H1 (cell line): ENCODE data around the gene BCO2. TPM values are rescaled to one million over a fixed set of nuclear protein-coding genes. Genes with fewer than 3 reads are reported as not detected.

Experiments
- CTCF ChIA-PET: fragments of 300-600 bp; sonication (Branson Sonifier 250); formaldehyde crosslinking; loops from one replicate; lab custom pipeline; 2021; ENCODE audit not compliant: partially characterized antibody; lab: Charles Lee
- POLR2A ChIA-PET: fragments of 300-600 bp; sonication (Branson Sonifier 250); formaldehyde crosslinking; loops from one replicate; lab custom pipeline; 2021; ENCODE audit warnings: inconsistent platforms; ENCODE audit not compliant: partially characterized antibody; lab: Charles Lee
- DNase-seq, 2 experiments: peaks; one replicate each; pipeline versions ENCODE4 v3.0.0 to v3.0.0-alpha.2; 2010 to 2022; ENCODE audit warnings: low spot score in 2 of 2, low read depth in 1 of 2, mixed read lengths in 1 of 2
- FAIRE-seq: peaks from 2 replicates; lab custom pipeline; 2011; peaks lifted over from hg19 to GRCh38; lab: Jason Lieb, UNC
- H2AFZ ChIP-seq: 2 replicates; pipeline ENCODE4 v1.8.1; 2012; ENCODE audit warnings: low read length, inconsistent platforms
- H2AK5ac ChIP-seq: 2 replicates; pipeline ENCODE4 v1.6.1; 2013; ENCODE audit warnings: low read depth, low read length
- H2BK120ac ChIP-seq: replicated peaks from 2 replicates; pipeline ENCODE3; 2013; ENCODE audit warnings: low read depth, low read length, inconsistent platforms
- H2BK12ac ChIP-seq: 2 replicates; pipeline ENCODE4 v1.6.1; 2013; ENCODE audit warnings: low read depth, low read length
- H2BK15ac ChIP-seq: 2 replicates; pipeline ENCODE4 v1.6.1; 2013; ENCODE audit warnings: low read length
- H2BK20ac ChIP-seq: 2 replicates; pipeline ENCODE4 v1.6.1; 2013; ENCODE audit warnings: low read length
- H2BK5ac ChIP-seq: 2 replicates; pipeline ENCODE4 v1.6.1; 2013; ENCODE audit warnings: low read depth, low read length
- H3K14ac ChIP-seq: 2 replicates; pipeline ENCODE4 v1.6.1; 2013; ENCODE audit warnings: inconsistent platforms; ENCODE audit not compliant: insufficient read length
- H3K18ac ChIP-seq: 2 replicates; pipeline ENCODE4 v1.6.1; 2013; ENCODE audit warnings: low read length; ENCODE audit errors: extremely low read depth
- H3K23ac ChIP-seq: 2 replicates; pipeline ENCODE4 v1.6.1; 2013; ENCODE audit warnings: inconsistent platforms; ENCODE audit not compliant: insufficient read length
- H3K23me2 ChIP-seq: 2 replicates; pipeline ENCODE4 v1.6.1; 2013; ENCODE audit warnings: low read depth, low read length
- H3K27ac ChIP-seq: 2 replicates; pipeline ENCODE4 v1.6.1; 2011; ENCODE audit warnings: low read depth, low read length, inconsistent platforms
- H3K27me3 ChIP-seq, 4 experiments: replicated peaks in 1 of 4; 1 replicate in 1 of 4; 2 replicates in 3 of 4; pipeline versions ENCODE4 v1.6.1 to v1.8.1; 2011 to 2013; ENCODE audit warnings: low read length in 3 of 4, mild to moderate bottlenecking in 3 of 4, inconsistent platforms in 2 of 4, mixed read lengths in 2 of 4, moderate library complexity in 1 of 4; ENCODE audit not compliant: control insufficient read depth in 3 of 4, insufficient read depth in 3 of 4; ENCODE audit errors: extremely low read depth in 1 of 4
- H3K36me3 ChIP-seq, 4 experiments: 2 replicates each; pipeline versions ENCODE4 v1.6.1 to v1.8.1; 2011 to 2013; ENCODE audit warnings: mild to moderate bottlenecking in 4 of 4, low read length in 3 of 4, moderate library complexity in 2 of 4, control low read depth in 1 of 4, inconsistent platforms in 1 of 4; ENCODE audit not compliant: insufficient read depth in 4 of 4, control insufficient read depth in 2 of 4
- H3K4ac ChIP-seq: replicated peaks from 2 replicates; pipeline ENCODE3; 2013; ENCODE audit warnings: low read length, low read depth, mixed read lengths, inconsistent platforms; ENCODE audit not compliant: insufficient read length
- H3K4me1 ChIP-seq, 4 experiments: replicated peaks in 1 of 4; 1 replicate in 1 of 4; 2 replicates in 3 of 4; pipeline versions ENCODE4 v1.6.1 to v1.8.1; 2011 to 2013; ENCODE audit warnings: low read length in 3 of 4, inconsistent platforms in 2 of 4, mixed read lengths in 1 of 4; ENCODE audit not compliant: insufficient read depth in 4 of 4, control insufficient read depth in 3 of 4
- H3K4me2 ChIP-seq, 2 experiments: 2 replicates each; pipeline versions ENCODE4 v1.6.1 to v1.8.1; 2011 to 2013; ENCODE audit warnings: low read depth in 2 of 2, low read length in 2 of 2, control low read depth in 1 of 2, inconsistent platforms in 1 of 2, mild to moderate bottlenecking in 1 of 2; ENCODE audit not compliant: insufficient read depth in 1 of 2
- H3K4me3 ChIP-seq, 4 experiments: fragments of 200-600, 300-600 bp in 1 of 4; sonication (generic), shearing (Covaris generic), sonication (Bioruptor Twin) in 1 of 4; 2 replicates each; pipeline versions ENCODE4 v1.5.1 to v1.8.1; 2011 to 2016; ENCODE audit warnings: low read length in 4 of 4, low read depth in 3 of 4, control low read depth in 2 of 4, inconsistent platforms in 2 of 4, mild to moderate bottlenecking in 2 of 4, mixed read lengths in 1 of 4, moderate library complexity in 1 of 4; ENCODE audit not compliant: insufficient read depth in 2 of 4; ENCODE audit errors: extremely low read depth in 1 of 4
- H3K56ac ChIP-seq: replicated peaks from 2 replicates; pipeline ENCODE3; 2013; ENCODE audit warnings: low read depth, mild to moderate bottlenecking, mixed read lengths, low read length, inconsistent platforms; ENCODE audit not compliant: insufficient read length
- H3K79me1 ChIP-seq: 2 replicates; pipeline ENCODE4 v1.6.1; 2013; ENCODE audit warnings: low read depth, low read length, control low read depth
- H3K79me2 ChIP-seq, 2 experiments: 2 replicates each; pipeline versions ENCODE4 v1.6.1 to v1.8.1; 2012 to 2013; ENCODE audit warnings: low read length in 2 of 2, mild to moderate bottlenecking in 2 of 2, inconsistent platforms in 1 of 2; ENCODE audit not compliant: insufficient read depth in 2 of 2, control insufficient read depth in 1 of 2
- H3K9ac ChIP-seq, 4 experiments: replicated peaks in 1 of 4; 1 replicate in 1 of 4; 2 replicates in 3 of 4; pipeline versions ENCODE4 v1.6.1 to v1.8.1; 2011 to 2013; ENCODE audit warnings: low read depth in 3 of 4, low read length in 3 of 4, control low read depth in 2 of 4, mild to moderate bottlenecking in 2 of 4, moderate library complexity in 2 of 4, inconsistent platforms in 1 of 4; ENCODE audit errors: extremely low read depth in 1 of 4
- H3K9me3 ChIP-seq, 2 experiments: 2 replicates each; pipeline versions ENCODE4 v1.6.1 to v1.8.1; 2012 to 2013; ENCODE audit warnings: mild to moderate bottlenecking in 2 of 2, moderate library complexity in 2 of 2, control low read depth in 1 of 2, inconsistent platforms in 1 of 2, low read depth in 1 of 2, low read length in 1 of 2, mixed read lengths in 1 of 2; ENCODE audit not compliant: insufficient read depth in 2 of 2
- H4K20me1 ChIP-seq, 2 experiments: replicated peaks in 1 of 2; 2 replicates each; pipeline versions ENCODE3 to v1.8.1; 2011 to 2013; ENCODE audit warnings: inconsistent platforms in 2 of 2, low read length in 2 of 2, mild to moderate bottlenecking in 1 of 2; ENCODE audit not compliant: insufficient read depth in 2 of 2, control insufficient read depth in 1 of 2
- H4K5ac ChIP-seq: 2 replicates; pipeline ENCODE4 v1.6.1; 2013; ENCODE audit warnings: low read length, low read depth, mixed read lengths, inconsistent platforms; ENCODE audit not compliant: insufficient read length
- H4K8ac ChIP-seq: 2 replicates; pipeline ENCODE4 v1.8.0; 2013; ENCODE audit warnings: mild to moderate bottlenecking, moderate library complexity, low read length, inconsistent platforms; ENCODE audit not compliant: insufficient read depth; ENCODE audit errors: extremely low read depth
- H4K91ac ChIP-seq: replicated peaks from 2 replicates; pipeline ENCODE3; 2013; ENCODE audit warnings: low read length, mixed read lengths, inconsistent platforms; ENCODE audit not compliant: insufficient read length
- MAFK ChIP-seq: IDR thresholded peaks from 2 replicates; pipeline ENCODE4 v1.6.1; 2012; ENCODE audit warnings: low read depth, mild to moderate bottlenecking, improper control_type of control experiment, low read length
- WGBS, 2 experiments: shearing (Covaris generic) in 1 of 2; methylation state at CpG; one replicate each; pipeline versions ENCODE4 v1.1.6 to v1.1.7; 2013 to 2015; ENCODE audit warnings: low lambda C conversion rate in 2 of 2, mixed read lengths in 2 of 2, inconsistent platforms in 1 of 2, low coverage in 1 of 2, missing lambda C conversion rate in 1 of 2; ENCODE audit not compliant: insufficient replicate concordance in 2 of 2, insufficient coverage in 1 of 2, insufficient read length in 1 of 2; ENCODE audit errors: extremely low coverage in 1 of 2, missing lambda C conversion rate in 1 of 2; 5-methylcytosine and 5-hydroxymethylcytosine counted together
- polyA plus RNA-seq, 7 experiments: library from polyadenylated mRNA; depleted of rRNA in 3 of 7; stranded (reverse) in 5 of 7; unstranded in 2 of 7; fragments of >200 nt in 5 of 7; fragments of 200-250 nt in 2 of 7; gene quantifications; 1 replicate in 5 of 7; 2 replicates in 1 of 7; 4 replicates in 1 of 7; pipeline versions ENCODE4 v1.2.1 to v1.2.3, GENCODE V29; 2011 to 2013; ENCODE audit warnings: missing spikeins in 2 of 7, mixed read lengths in 2 of 7
- total RNA-seq: library from RNA; stranded (reverse); fragmentation: NEBNext Ultra II Directional; extraction: Animal tissue kit (Norgen Biotek cat#: 25700); gene quantifications from 2 replicates; pipeline ENCODE4 v1.2.1, GENCODE V29; 2021

Gene BCO2
- total and polyA plus RNA-seq, 2 of the 8 experiments (the other 6 are each of a cell fraction or from before 2014, with no cell fraction given) = 0.42 to 0.82 TPM

DNA sequence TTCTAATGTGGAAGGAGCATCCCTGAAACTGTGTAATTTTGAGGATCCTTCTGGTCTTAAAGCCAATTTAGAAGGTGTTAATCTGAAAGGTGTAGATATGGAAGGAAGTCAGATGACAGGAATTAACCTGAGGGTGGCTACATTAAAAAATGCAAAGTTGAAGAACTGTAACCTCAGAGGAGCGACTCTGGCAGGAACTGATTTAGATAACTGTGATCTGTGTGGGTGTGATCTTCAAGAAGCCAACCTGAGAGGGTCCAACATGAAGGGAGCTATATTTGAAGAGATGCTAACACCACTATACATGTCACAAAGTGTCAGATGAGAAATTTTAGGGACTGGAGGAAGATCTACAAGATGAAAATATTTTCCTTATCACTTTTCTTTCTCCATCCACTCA lies 7.6 kb downstream of the BCO2 start:
- POLR2A ChIA-PET = no interaction called here
- Histone ChIP-seq H2BK15ac (no peak overlapping the region), H3K9me3 (no peaks in the 10 kb centered on the region), H4K8ac (no peak overlapping the region), H3K79me1 (no peaks in the 10 kb centered on the region), H3K18ac (no peak overlapping the region), H3K4me1 (no peaks in the 10 kb centered on the region), H3K23me2 (no peaks in the 10 kb centered on the region), H3K14ac (no peak overlapping the region), H3K79me2 (no peaks in the 10 kb centered on the region), H3K4me2 (no peak overlapping the region), H4K20me1 (no peaks in the 10 kb centered on the region), H3K27me3 (no peaks in the 10 kb centered on the region), H3K9ac (no peak overlapping the region), H2BK5ac (no peak overlapping the region), H3K23ac (no peak overlapping the region), H2BK12ac (no peak overlapping the region), H3K36me3 (no peaks in the 10 kb centered on the region), H2BK20ac (no peak overlapping the region), H4K91ac (no peak overlapping the region), H3K27ac (no peak overlapping the region), H3K4me3 (no peak overlapping the region), H2BK120ac (no peak overlapping the region), H2AK5ac (no peak overlapping the region), H2AFZ (no peak overlapping the region), H4K5ac (no peak overlapping the region), H3K56ac (no peak overlapping the region), H3K4ac (no peak overlapping the region)
- DNase-seq (no peak), FAIRE-seq (no peak)
- 90% methylated on average over 1 of the region's 1 CpG; no CpG with 5 or more reads in 1 of the 2 experiments for WGBS, 2 experiments
- no peak for TF ChIP-seq MAFK
- CTCF ChIA-PET = no interaction called here
